NCI-H82 treated with DMSO at 0.1 percent for 48 hours (cell line): ENCODE results near the gene PODXL.
A peak's percentile ranks its signal among the peaks of the same experiment; 100 is the strongest.
"Not testable (repeated sequence)": the region's sequence is repeated elsewhere in the genome, so short reads cannot be mapped to it uniquely, and the experiment has no call there.

Source experiments
- DNase-seq: peaks from one replicate; lab custom pipeline; 2025; ENCODE audit not compliant: unreplicated experiment; lab: John Stamatoyannopoulos, UW

PODXL gene

GRCh38 chr7:131495669-131496498, 60.5 kb downstream of the PODXL start:
- DNase-seq = no peak

DNA sequence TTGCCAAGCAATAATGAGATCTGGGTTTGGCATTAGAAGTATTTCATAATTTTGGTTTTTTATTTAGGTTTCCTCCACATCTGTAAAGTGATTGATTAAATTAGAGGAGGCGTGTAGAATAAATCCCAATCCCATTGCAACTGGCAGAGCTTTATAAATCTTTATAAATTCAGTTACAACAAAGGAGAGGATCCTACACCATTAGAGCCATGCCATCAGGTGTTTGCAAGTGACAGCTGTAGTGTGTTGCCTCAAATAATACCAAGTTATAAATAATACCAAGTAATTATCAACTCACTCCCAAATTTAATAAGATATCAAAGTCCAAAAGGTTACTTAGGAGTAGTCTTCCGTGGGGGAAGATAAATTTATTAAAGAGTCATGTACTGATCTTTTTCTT, 62.2 kb downstream of the PODXL start:
- peak; percentile 33 for DNase-seq

GRCh38 chr7:131493581-131493980, 62.8 kb downstream of the PODXL start:
- DNase-seq = peak; percentile 55

DNA sequence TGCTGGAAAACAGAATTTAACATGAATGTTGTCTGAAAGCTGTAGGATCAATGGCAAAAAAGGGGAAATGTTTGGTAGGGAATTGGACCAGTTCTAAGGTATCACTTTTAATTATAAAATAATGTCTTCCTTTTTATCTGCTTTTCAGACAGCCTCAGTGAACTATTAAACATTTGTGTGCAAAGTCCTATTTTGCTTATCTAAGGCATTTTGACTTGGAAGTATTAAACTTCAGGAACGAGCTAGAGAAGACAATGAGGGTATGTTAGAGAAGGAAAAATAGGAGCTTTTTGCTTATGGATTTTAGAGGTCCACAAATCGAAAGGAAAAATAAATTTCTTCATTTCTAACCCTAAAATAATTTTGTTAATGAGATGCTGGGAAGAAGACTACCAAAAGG, 63.3 kb downstream of the PODXL start:
- DNase-seq = no peak

GRCh38 chr7:131489881-131490280, 66.5 kb downstream of the PODXL start:
- DNase-seq = no peak

- DNase-seq = no peak
Observed at GRCh38 chr7:131489196-131489595, 67.2 kb downstream of the PODXL start.

GRCh38 chr7:131488361-131488760, 68.1 kb downstream of the PODXL start:
- DNase-seq = no peak

DNA sequence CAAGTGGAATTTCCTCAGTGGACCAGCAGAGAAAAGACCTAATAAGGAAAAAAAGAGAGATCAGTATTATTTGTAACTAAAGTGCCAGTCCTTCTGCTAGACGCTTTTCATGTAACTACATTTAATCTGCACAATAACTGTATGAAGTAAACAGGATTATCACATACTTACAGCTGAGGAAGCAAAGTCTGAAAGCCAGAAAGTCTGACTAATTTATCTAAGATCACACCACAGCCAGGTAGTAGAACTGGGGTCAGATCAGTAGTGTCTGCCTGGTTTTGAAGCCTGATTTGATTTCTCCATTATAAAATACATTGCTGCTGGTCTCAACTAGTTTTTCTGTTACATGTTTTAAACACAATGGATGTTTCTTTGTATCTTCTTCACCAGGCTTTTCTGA, 69.2 kb downstream of the PODXL start:
- DNase-seq = no peak

DNA sequence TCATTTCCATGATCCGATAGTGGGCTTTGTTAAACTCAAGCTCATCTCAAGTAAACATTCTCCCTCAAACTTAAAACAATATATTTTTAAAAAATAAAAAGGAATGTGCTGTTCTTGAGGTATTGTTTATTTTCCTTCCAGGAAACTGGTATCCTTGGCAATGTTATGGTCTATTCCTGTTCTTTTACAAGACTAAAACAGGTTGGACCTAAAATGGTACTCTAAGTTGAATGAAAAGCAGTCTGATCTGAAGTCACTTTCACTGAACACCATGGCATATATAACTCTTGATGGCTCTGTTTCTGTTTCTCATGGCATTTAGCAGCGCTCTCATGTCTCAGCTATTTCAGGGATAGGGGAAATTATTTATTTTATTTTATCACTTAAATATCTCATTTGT, 70.1 kb downstream of the PODXL start:
- DNase-seq = no peak

DNA sequence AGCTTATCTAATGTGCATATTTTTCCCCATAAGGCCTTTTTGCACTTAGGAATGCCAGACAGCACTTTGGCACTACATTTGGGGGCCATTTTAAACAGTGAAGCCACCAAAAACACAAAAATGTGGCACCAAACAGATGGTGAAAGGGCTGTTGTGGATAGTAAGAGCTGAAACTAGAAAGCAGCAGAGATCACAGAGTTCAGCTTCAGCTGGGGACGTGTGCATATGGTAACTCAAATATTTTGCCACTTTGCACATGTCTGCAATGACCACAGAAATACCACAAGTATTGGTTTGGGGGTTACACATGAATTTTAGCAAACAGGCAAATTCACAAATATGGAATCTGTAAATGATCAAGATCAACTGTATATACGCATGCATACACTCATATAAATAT, 72.8 kb downstream of the PODXL start:
- no peak for DNase-seq

- DNase-seq = no peak
Observed at GRCh38 chr7:131482800-131483199, 73.6 kb downstream of the PODXL start.

GRCh38 chr7:131480384-131481315, 75.8 kb downstream of the PODXL start:
- no peak for DNase-seq

GRCh38 chr7:131476740-131477139, 79.7 kb downstream of the PODXL start:
- no peak for DNase-seq

GRCh38 chr7:131471250-131472004, 85.0 kb downstream of the PODXL start:
- no peak for DNase-seq

GRCh38 chr7:131467788-131468187, 88.6 kb downstream of the PODXL start:
- DNase-seq = no peak

- DNase-seq = peak; percentile 52
Observed at GRCh38 chr7:131466735-131467365, 89.6 kb downstream of the PODXL start.

DNA sequence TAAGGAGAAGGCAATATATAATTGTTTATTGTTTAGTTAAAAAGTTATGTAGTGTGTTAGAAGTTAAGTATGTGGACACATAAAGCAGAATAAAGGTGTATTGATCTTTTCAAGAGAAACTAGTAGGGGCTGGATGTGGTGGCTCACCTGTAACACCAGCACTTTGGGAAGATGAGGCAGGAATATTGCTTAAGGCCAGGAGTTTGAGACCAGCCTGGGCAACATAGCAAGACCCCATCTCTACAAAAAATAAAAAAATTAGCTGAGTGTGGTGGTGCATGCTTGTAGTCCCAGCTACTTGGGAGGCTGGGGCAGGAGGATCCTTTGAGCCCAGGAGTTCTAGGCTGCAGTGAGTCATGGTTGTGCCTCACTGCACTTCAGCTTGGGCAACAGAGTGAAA, 93.7 kb downstream of the PODXL start:
- DNase-seq = not testable (repeated sequence)

DNA sequence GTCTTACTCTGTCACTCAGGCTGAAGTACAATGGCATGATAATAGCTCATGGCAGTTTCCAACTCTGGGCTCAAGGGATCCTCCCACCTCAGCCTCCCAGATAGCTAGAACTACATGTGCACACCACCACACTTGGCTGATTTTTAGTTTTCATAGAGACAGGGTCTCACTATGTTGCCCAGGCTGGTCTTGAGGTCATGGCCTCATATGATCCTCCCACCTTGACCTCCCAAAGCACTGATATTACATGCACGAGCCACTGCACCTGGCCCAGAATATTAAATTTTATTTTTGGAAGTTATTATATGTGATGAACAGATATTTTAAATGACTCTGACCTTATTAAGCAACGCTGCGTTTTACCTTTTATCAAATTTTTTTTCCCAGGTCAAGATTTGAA, 94.4 kb downstream of the PODXL start:
- no peak for DNase-seq

- DNase-seq = no peak
Observed at GRCh38 chr7:131459256-131459655, 97.2 kb downstream of the PODXL start.

DNA sequence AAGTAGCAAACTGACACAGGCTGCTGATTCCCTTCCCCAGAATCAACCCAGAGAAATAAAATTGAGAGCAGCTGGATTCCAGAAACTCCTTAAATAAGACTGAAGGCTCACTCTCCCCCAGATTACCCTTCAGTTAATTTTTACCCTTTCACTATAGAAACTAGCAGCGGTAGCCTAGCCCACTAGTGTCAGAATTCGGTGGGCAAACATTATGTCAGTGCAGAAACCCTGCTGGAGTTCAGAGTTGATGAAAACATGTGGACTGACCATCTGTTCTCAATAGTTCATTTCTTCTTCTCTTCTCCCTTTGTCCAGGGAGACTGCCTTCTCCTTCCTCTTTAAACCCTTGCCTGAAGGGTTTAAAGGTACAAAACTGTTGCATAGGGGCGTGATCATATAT, 100.1 kb downstream of the PODXL start:
- no peak for DNase-seq

- DNase-seq = no peak
Observed at GRCh38 chr7:131455546-131455945, 100.9 kb downstream of the PODXL start.
